Suprapubic skin (tissue), 4 donors: Measurements from ENCODE around the gene HPCAL1.

Experiments
- EP300 ChIP-seq: sonication (generic); formaldehyde crosslinking; IDR thresholded peaks from one replicate; pipeline ENCODE4 v1.6.1; 2017; ENCODE audit warnings: antibody characterized with exemption
- POLR2AphosphoS5 ChIP-seq, 3 donors: sonication (generic); formaldehyde crosslinking; IDR thresholded peaks; one replicate each; pipeline ENCODE4 v1.6.1; 2017; ENCODE audit warnings: antibody characterized with exemption in 3 of 3
- TF ChIP-seq, protein P1 (sequence below), 2 donors: fragments of 200-600 bp in 1 of 2; fragments of 450-650 bp in 1 of 2; sonication (generic) in 1 of 2; IDR thresholded peaks; one replicate each; pipeline ENCODE4 v1.5.1; 2016 to 2019; ENCODE audit warnings: antibody characterized with exemption in 2 of 2, mild to moderate bottlenecking in 1 of 2, moderate library complexity in 1 of 2

DNA sequence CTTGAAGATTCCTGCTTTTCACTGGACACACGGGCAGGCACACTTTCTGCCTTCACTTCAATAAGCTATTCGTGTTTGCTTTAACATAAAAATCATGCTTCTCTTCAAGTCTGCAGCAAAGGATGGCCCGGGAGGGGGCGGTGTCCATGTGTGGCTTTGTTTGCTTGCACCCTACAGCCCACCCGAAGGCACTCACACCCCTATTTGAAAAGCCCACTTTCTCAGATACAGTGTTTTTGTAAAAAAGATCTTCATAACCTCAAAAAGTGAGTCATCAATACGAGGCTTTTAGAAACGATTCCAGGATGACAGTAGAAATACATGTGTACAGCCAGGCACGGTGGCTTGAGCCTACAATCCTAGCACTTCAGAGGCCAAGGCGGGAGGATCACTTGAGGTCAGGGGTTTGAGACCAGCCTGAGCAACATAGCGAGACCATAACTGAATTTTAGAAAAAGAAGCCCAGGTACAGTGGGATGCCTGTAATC lies 36.5 kb upstream of the HPCAL1 start:
- TF ChIP-seq POLR2AphosphoS5 (IDR thresholded peaks at IDR 0.05) (no peak), EP300 (no peak)
- TF ChIP-seq, protein P1, sequence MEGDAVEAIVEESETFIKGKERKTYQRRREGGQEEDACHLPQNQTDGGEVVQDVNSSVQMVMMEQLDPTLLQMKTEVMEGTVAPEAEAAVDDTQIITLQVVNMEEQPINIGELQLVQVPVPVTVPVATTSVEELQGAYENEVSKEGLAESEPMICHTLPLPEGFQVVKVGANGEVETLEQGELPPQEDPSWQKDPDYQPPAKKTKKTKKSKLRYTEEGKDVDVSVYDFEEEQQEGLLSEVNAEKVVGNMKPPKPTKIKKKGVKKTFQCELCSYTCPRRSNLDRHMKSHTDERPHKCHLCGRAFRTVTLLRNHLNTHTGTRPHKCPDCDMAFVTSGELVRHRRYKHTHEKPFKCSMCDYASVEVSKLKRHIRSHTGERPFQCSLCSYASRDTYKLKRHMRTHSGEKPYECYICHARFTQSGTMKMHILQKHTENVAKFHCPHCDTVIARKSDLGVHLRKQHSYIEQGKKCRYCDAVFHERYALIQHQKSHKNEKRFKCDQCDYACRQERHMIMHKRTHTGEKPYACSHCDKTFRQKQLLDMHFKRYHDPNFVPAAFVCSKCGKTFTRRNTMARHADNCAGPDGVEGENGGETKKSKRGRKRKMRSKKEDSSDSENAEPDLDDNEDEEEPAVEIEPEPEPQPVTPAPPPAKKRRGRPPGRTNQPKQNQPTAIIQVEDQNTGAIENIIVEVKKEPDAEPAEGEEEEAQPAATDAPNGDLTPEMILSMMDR (IDR thresholded peaks at IDR 0.05): no peak
